Femur (tissue), 1 donor: ENCODE measurements around the gene RGL3.
"Not testable (repeated sequence)": the region's sequence is repeated elsewhere in the genome, so short reads cannot be mapped to it uniquely, and the experiment has no call there.

Source experiments
- DNase-seq: peaks from one replicate; pipeline ENCODE4 v3.0.0-alpha.2; 2017

RGL3 gene

DNA sequence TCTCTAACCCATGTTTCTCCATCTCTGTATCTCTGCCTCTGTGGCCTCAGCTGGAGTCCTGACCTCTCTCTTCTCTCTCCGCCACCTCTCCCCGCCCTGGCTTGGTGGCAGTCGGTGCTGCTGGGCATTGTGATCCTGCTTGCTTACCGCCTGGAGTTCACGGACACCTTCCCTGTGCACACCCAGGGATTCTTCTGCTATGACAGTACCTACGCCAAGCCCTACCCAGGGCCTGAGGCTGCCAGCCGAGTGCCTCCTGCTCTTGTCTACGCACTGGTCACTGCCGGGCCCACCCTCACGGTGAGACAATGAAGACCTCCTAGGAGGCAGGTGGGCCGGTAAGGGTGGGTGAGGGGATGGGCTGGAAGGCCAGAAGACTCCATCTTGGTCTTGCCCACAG lies 59.7 kb downstream of the RGL3 start:
- no peak for DNase-seq

DNA sequence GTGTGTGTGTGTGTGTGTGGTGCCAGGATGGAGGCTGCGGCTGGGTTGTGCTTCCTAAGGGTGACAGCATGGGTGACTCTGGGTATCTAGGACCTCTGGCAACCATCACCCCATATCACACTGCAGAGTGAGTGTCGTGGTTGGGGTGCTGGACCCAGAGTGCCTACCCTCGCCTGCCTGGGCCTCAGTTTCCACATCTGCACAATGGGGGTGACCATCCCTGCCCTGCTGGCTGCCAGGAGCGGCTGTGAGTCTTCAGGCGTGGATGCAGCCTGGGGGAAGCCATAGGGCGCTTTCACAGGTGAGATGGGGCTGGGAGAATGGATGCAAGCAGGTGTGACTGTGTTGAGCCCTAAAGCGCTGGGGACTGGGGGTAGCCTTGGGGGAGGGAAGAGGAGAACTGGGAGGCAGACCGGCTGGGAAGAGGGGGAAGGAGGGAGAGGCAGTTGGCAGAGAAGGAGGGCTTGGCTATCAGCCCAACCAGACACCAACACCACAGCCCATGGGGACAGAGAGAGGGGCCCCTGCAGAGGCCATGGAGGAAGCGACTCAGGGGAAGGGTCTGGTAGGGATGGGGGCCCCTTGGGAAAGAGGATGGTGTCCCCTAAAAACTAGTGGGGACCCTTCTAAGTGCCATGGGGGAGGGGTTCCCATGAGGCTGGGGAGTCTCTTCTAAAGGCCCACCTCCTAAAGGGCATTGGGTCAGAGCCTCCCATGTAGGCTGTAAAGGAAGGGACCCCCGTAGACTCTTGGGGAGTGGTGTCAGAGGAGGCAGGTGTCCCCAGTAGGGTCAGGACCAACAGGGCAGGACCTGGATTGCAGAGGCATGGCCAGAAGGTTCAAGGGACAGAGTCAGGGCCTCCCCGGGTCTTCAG lies 62.2 kb downstream of the RGL3 start:
- no peak for DNase-seq

DNA sequence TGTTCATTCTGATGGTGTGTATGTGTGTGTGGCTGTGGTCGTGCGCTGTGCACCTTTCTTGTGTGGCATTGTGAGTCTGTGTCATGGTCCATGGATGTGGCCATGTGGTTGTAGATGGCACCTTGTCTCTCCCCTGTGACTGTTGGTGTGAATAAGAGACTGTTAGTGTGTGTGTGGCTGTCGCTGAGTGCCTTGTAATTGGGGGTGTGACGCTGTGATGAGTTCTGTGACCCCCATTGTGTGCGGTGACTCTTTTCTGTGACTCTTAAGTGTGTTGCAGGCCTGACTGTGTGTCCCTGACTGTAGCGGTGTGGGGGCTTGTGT lies 63.1 kb downstream of the RGL3 start:
- DNase-seq = no peak

DNA sequence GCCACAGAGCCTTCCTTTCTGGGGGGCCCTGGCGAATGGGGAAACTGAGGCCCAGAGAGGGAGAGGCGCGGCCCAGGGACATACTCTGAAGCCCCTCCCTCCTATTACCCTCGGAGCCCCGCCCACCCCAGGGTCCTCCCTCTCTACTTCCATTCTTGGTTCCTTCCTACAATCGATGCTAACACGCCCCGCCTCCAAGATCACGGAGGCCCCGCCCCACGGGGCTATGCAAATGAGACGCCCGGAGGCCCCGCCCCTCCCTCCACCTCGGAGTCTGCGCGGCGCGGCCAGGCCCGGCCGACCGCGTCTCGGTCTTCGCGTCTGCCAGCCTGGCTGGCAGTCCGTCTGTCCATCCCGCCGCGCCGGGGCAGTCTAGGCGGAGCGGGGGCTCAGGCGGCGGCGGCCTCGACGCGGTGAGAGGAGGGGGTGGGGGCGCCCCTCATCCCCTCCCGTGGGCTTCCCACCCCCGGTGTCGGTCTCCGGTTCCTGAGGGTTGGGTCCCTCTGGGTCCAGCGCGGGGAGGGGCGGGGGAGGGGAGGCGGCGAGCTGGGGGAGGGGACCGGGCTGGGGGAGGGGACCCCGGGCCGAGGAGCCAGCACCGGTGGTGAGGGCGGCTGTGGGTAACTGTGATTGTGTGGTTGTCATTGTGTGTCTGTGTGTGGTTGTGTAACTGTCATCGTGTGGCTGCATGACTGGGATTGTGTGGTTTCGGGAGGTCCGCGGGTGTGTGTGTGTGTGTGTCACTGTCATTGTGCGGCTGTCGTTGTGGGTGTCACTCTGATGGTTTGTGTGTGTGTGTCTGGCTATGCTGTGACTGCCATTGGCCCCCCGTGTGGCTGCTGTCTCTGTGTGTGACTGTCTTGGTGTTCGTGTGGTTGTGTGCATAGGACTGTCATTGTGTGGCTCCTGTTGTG lies 63.7 kb downstream of the RGL3 start, which contains the start of gene PLPPR2:
Gene PLPPR2 (plus strand): TSS at position 273 of the 914 bp plus-strand sequence. CDS start 2,242 bp downstream, outside the sequence.
- peak; percentile 94 for DNase-seq

DNA sequence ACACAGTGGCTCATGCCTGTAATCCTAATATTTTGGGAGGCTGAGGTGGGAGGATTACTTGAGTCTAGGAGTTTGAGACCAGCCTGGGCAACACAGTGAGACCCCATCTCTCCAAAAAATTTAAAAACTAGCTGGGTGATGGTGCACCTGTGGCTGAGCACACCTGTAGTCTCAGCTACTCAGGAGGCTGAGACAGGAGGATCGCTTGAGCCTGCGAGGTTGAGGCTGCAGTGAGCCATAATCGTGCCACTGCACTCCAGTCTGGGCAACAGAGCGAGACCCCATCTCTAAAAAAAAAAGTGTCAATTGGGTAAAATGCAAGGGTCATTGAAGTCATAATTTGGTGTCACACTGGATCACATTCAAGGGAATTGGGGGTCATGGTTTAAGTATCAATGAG lies 65.0 kb downstream of the RGL3 start:
- DNase-seq = not testable (repeated sequence)

DNA sequence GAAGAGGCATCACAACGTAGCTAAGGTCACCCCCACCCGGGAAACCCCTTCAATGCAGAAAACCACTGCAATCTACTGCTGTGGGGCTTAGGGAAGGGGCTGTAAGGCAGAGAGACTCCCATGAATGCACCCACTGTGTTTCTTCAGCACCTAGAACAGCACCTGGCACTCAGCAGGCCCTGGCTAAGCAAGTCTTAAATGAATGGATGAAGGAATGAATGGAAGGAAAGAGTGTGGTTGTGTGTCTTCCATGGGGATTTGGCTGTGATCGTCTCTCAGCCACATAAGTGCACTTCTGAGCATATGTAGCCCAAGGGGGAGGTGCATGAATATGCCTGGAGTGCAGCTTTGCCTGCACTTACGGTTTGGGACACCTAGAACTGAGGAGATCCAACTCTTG lies 69.9 kb downstream of the RGL3 start:
- no peak for DNase-seq

DNA sequence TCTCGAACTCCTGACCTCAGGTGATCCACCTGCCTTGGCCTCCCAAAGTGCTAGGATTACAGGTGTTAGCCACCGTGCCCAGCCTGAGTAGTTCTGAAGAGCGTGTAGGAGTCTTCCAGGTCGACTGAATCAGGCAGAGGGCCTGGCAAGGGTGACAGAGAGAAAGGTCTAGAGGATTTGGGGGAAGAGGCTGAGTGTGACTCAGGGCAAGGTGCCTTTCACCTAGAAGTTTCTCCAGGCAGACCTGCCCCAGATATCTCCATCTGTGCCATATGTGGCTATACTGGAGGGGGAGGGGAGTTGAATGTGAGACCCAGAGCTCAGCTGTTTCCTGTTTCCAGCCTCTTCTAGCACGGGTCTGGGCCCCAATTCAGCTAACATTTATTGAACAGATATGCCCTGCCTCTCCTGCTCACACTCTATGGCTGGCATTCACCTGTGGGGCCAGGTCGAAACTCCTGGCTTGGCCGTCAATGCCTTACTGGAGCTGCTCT lies 71.5 kb downstream of the RGL3 start:
- DNase-seq = no peak

DNA sequence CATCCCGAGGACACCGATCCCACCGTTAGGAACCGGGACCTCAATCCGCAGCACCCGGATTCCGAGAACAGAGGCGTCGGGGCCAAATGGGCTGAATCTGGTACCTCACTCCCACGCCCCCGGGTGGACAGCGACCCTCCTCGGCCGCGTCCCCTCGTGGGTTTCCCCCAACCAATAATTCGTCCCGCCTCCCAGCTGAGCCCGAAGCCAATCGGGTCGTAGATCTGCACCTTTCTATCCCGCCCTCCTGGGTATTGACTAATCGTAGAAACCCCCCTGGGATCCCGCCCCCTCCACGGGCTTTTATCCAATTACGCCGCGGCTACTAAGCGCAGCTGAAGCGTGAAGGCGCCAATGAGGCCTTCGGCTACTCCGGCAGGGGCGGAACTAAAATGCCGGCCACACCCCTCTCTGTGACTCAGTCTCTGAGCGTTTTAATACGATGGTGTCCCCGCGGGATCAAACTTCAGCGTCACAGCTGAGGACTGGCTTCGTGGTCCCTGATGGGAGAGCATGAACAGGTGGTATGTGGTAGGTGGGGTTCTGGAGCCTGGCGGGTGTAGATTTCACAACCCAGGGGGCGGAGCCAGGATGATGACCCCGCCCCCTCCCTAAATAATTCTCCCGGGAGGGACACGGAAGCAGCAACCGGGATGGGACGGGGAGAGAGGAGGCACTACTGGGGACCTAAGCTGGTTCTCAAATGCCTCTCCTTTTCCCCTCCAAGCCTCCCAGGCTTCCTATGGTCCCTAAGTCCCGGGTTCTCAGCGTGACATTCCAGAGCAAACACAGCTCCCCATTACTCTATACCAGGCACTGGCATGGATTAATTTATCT lies 72.8 kb downstream of the RGL3 start, which contains the start of the genes CCDC159 and TMEM205:
Gene CCDC159 (plus strand): TSS at position 416 of the 837 bp plus-strand sequence. CDS start 88 bp downstream, at position 504.
Gene TMEM205 (minus strand): TSS at position 165 of the 837 bp plus-strand sequence. CDS start 649 bp downstream, outside the sequence.
- DNase-seq = peak; percentile 98

DNA sequence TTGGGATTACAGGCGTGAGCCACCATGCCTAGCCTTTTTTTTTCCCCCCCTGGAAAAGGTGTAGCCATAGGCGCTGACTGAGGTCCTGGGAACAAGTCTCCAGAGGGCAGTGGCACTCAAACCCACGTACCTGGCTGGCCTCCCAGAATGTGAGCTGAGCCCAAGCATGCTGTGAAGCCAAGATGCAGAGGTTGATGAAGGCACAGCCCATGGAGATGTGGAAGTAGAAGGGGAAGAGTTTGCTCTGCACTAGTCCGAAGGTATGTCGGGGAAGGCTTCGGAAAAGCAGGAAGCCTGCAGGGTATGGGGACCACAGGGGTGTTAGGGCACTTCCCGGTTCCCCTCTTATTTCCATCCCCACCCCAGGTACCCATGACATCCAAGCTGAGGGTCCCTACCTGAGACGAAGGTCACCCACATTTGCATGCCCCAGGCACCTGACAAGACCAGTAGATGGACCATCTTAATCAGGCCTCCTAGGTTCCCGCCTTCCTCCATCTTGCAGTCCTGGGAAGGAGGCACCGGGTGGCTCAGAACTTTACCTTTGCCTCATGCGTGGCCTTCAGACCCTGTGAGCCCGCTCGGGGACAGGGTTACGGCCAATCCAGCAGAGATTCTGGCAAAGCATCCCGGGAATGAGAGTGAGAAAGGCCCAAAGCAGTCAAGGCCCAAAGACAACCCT lies 73.9 kb downstream of the RGL3 start:
- DNase-seq = no peak
